GM21390 (cell line): ENCODE results near the gene COL5A3.
"Not testable (repeated sequence)": the region's sequence is repeated elsewhere in the genome, so short reads cannot be mapped to it uniquely, and the experiment has no call there.

Experiments
- ATAC-seq: cut with Tn5 transposase; IDR thresholded peaks from one replicate; pipeline ENCODE4 v1.9.1; 2021; ENCODE audit not compliant: unreplicated experiment

Gene COL5A3

DNA sequence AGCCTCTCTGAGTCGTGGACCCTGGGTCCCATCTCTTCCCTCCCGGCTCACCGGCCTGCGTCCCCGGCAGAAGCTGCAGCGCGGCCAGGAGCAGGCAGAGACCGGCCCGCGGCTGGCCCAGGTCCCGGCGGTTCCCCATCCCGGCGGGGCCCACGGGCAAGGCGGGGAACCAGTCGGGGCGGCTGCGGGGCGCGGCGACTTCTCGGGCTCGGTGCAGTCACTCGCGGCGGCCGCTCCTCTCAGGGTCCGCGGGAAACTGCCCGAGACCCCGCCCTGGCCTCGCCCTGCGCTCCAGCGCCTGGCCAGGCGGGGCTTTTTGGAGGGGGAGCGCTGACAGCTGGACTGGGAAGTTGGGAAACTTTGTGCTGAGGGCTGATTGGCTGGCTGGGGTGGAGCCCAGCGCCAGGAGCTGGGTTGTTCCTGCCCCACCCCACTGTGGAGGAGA is at the start of gene COL5A3:
COL5A3 (minus strand) TSS at position 258 of the 445 bp plus-strand sequence; CDS start at position 139, 119 bp downstream.
- ATAC-seq: no peak

DNA sequence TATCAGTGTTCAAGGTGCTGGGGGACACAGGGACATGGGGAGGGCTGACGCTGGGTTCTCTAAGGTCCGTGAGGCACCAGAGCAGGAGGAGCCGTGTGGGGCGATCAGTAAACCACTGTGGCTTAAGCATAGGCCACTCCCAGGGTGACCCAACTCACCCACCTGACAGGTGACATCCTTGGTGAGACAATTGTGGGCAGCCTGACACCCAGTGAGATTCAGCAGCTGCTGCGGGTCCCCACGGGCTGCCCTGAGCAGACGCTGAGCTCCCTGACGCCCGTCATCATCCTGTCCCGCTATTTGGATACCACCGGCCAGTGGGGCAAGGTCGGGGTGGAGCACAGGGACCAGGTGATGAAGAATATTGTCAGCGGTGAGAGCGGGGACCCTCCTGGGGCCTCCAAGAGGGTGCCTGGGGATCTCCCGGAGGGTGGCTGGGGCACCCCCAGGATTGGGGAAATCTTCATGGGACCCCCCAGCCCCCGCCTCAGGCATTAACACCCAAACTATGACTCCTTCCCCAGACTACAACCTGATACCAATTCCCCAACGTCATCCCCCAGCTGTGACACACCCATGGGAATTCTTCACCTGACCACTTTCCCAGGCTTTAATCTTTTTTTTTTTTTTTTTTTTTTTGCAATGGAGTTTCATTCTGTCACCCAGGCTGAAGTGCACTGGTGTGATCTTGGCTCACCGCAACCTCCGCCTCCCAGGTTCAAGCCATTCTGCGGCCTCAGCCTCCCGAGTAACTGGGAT is 42.5 kb upstream of the COL5A3 start:
- no peak for ATAC-seq

GRCh38 chr19:10049626-10050025 is 39.3 kb upstream of the COL5A3 start:
- ATAC-seq: no peak

GRCh38 chr19:10045371-10045770 is 35.1 kb upstream of the COL5A3 start:
- ATAC-seq: no peak

GRCh38 chr19:10044390-10044789 is 34.1 kb upstream of the COL5A3 start:
- no peak for ATAC-seq

DNA sequence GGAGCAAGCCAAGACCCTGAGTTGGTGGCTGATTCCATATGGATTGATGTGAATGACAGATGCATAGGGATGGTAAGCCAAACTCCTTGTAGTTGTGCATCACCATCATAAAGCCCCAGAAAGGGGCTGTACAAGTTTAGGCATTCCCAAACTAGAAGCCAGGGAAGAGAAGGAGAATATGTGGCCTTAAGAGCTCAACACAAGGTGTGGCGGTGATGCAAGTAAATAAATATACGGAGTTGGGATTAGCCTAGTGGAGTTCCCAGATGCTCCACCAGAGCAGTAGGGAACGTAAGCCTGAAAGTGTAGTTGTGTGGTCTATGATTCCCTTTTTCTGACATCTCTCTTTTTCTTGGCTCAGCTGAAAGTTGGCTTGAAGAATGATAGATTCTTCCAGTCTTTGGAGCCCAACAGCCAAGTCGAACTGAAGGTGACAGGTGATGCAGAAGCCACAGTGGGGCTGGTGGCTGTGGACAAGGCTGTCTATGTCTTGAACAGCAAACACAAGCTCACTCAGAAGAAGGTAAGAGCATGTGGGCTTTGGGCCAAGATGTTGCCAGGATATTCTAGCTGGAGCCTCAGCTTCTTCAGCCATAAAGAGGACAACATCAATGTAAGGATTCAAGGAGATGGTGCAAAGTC is 33.1 kb upstream of the COL5A3 start:
- no peak for ATAC-seq

DNA sequence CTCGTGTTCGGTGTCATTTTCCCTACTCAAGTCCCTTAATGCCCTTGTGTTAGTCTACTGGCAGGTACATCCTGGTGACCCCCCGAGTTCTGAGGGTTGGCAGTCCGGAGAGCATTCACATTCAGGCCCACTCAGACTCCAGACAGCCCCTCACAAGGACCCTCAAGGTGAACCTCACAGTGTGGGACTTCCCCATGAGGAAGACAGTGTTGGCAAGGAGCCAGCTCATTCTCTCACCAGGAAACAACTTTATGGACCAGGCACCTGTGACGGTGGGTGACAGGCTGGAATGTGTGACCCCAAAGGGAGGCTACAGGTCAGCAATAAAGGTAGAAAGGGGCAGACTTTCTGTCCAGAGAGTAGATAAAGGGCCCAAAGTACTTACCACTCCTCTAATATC is 27.5 kb upstream of the COL5A3 start:
- no peak for ATAC-seq

DNA sequence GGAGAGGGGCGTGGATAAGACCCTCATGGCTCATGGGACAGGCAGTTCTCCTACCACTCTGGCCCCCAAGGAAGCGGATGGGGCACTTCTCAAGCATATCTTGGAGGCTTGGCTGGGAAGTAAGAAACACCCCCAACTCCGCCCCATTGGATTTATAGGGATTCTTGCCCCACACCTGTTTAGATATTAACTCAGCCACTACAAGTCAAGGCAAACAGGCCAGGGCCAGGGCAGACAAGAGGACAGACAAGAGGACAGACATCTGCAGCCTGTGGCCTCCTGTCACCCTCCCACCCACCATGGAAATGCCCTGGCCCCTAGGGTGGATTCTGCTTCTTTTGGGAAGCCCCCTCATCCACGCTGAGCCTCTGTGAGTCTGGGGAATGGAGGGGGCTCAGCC is 27.1 kb upstream of the COL5A3 start:
- no peak for ATAC-seq

DNA sequence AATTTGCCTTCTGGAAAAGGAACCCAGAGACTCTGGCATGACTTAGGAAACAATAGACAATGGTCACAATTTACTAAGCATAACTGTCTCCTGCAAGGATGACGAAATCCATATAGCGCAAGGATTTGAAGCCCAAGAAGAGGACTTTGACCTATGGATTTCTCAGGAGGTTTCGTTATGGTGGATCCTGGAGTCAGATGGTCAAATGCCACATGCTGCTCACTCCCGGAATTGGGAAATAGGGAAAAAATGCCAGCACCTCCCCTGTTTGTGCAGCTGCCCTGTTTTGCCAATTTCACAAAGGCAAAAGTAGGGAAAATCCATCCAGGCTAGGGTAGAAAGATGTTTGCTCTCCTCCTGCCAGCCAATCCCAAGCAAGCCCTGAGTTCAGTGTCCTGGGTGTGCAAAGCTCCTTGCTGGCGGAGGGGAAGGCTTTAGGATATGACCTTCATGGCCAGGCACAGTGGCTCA is 26.3 kb upstream of the COL5A3 start:
- ATAC-seq: no peak

DNA sequence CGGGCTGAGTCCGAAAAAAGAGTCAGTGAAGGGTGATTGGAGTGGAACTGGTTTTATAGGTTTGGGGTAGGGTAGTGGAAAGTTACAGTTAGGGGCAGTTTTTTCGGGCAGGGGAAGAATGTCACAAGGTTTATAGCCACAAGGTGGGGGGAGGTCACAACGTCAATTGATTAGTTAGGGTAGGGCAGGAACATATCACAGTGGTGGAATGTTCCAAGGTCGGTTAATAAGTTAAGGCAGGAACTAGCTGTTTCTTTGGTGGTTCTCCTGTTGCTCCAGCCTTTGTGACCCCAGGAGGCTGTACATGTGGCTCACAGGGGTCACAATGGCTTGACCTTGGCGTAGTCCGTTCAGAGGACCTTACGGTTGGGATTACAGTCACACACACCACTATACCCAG is 23.3 kb upstream of the COL5A3 start:
- no peak for ATAC-seq

DNA sequence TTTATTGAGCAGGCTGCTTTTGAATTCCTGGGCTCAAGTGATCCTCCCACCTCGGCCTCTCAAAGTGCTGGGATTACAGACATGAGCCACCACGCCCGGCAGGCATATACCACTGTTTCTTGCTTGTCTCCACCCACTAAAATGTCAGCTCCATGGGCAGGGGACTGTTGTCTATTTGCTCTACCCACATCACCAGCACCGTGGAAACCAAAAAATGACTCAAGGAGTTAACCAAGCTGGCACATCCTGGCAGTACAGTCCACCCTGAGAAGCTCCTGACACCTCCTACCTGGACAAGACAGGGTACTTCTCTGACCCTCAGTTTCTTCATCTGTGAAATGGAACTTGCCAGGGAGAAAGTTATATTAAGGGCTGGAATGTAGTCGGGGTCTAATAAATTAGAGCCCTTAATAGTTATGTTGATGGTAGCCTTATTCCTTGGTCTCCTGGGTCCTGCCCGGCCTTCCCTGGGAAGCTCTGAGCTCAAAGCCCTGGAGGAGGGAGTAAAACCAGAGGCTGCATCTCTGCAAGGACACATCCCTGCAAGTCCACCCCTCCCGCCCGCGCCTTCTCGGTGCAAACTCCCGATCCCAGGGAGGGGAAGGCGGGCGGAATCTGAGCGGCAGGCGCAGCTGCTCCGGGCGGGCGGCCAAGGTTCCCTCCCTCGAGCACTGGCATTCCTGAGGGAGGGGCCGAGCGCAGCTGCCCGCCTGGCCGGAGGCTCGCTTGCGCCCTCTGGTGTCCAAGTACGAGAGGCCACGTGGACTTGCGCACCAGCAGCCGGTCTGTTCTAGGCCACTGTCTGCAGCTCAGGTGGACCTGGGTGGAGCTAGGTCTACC is 17.1 kb upstream of the COL5A3 start:
- ATAC-seq: no peak

- ATAC-seq: no peak
Measured at GRCh38 chr19:10026744-10027143, 16.4 kb upstream of the COL5A3 start.

DNA sequence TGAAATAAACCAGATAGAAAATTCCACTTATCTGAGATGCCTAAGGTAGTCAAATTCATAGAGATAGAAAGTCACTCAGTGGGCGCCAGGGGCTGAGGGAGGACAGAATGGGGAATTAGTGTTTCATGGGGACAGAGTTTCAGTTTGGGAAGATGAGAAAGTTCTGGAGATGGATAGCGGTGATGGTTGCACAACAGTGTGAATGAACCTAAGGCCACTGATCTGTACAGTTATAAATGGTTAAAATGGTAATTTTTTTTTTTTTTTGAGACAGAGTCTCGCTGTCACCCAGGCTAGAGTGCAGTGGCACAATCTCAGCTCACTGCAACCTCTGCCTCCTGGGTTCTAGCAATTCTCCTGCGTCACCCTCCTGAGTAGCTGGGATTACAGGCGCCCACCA is 12.8 kb upstream of the COL5A3 start:
- ATAC-seq: not testable (repeated sequence)

DNA sequence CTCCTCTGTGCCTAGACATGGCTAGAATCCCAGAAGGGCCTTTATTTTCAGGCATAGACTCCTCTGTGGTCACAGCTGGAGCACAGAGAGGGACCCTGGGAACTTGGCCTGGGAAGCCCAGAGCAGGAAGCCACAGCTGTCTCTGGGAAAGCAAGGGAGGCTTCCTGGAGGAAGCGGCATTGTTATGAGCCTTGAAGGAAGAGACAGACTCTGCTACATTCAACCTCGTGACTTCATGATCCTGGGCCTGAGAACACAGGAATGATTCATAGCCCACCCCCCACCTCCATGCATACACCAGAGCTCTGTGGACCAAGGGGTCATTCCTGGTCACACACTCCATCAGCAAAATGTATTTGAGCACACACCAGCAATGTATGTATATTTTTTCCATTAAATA is 11.6 kb upstream of the COL5A3 start:
- ATAC-seq: no peak

GRCh38 chr19:10021446-10021845 is 11.1 kb upstream of the COL5A3 start:
- no peak for ATAC-seq

DNA sequence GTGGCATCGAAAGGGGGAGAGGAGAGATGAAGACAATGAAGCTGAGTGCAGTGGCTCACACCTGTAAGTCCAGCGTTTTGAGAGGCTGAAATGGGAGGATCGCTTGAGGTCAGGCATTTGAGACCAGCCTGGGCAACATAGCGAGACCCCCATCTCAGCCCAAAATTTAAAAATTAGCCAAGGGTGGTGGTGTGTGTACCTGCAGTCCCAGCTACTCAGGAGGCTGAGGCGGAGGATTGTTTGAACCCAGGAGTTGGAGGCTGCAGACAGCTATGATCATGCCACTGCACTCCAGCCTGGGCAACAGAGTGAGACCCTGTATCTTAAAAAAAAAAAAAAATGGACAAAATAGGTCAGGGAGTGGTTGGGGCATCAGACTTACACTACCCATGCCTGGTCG is 10.5 kb upstream of the COL5A3 start:
- no peak for ATAC-seq

GRCh38 chr19:10019246-10019645 is 8.9 kb upstream of the COL5A3 start:
- ATAC-seq: no peak

DNA sequence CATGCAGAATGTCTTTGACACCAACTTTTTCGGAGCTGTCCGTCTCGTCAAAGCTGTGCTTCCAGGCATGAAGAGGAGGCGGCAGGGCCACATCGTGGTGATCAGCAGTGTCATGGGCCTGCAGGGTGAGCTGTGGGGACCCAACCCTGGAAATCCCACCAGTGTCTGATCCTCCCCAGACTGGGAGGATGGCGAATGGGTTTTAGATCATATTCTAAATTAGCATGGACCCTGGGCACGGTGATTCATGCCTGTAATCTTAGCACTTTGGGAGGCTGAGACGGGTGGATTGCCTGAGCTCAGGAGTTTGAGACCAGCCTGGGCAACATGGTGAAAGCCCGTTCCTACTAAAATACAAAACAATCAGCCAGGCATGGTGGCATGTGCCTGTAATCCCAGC is 8.5 kb upstream of the COL5A3 start:
- ATAC-seq: no peak

- ATAC-seq: no peak
Measured at GRCh38 chr19:10018263-10018662, 8.0 kb upstream of the COL5A3 start.

DNA sequence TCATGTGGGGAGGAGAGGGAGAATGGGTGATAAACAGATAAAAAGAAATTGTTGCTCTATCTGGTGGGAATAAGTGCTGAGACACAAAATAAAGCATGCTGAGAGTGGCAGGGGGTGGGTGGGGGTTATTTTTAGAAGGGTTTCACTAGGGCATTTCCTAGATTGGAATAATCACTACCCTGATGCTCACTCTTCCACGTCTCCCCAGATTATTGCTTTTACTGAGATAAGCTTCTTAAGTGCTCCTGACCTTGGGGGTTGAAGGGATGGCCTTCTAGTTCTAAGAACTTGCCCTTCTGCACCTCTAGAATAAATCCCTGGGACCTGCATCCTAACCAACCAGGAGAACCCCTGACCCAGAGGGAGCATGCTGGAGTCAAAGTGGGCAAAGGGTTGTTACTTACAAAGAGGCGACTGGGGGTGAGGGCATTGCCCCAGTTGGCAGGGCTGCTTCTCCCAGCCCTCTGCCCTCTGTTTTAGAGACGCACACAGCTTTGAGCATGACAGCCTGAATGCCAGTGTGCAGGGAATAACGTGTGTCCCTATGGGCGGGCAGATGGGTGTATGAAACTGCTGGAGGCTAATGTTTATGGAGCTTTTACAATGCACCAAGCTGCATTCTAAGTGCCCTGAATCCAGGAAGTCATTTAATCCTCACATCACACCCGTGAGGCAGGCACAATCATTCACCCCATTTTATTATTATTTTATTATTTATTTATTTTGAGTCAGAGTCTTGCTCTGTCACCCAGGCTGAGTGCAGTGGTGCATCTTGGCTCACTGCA is 3.7 kb upstream of the COL5A3 start:
- no peak for ATAC-seq

DNA sequence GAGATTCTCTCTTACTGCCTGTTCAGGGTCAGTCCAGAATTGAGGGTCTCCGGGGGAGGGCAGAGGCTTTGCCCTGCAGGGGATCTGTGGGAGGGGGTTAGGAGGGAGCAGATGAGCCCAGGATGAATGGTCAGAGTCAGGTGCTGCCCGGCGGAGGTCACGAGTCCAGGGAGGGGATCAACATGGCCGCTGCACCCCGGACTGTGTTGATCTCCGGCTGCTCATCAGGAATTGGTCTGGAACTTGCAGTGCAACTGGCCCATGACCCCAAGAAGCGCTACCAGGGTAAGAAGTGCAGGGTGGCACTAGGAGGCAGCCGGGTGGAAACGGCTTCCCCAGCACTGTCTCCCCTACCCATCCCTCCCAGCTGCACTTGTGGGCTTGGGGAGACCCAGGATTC is 3.0 kb upstream of the COL5A3 start, which contains the start of gene RDH8:
RDH8 (plus strand) TSS at position 168 of the 400 bp plus-strand sequence; CDS start at position 183, 15 bp downstream.
- no peak for ATAC-seq
